NCI-H2196 (cell line): ENCODE measurements around the gene EXOC5.

Experiments used
- DNase-seq: peaks from one replicate; lab custom pipeline; 2025; ENCODE audit not compliant: unreplicated experiment; lab: John Stamatoyannopoulos, UW

Gene EXOC5

GRCh38 chr14:57169901-57170300 lies 98.8 kb downstream of the EXOC5 start:
- no peak for DNase-seq

- no peak for DNase-seq
Observed at GRCh38 chr14:57168138-57168679, 100.5 kb downstream of the EXOC5 start.

GRCh38 chr14:57161583-57162234 lies 107.0 kb downstream of the EXOC5 start:
- DNase-seq = peak; percentile 19

GRCh38 chr14:57160333-57160732 lies 108.4 kb downstream of the EXOC5 start:
- DNase-seq = no peak

- no peak for DNase-seq
Observed at GRCh38 chr14:57153286-57153685, 115.4 kb downstream of the EXOC5 start.
